ENCODE results near the gene TCF7L1. TPM values are rescaled to one million over a fixed set of nuclear protein-coding genes. Genes with fewer than 3 reads are reported as not detected.

Gene TCF7L1
- total and polyA plus RNA-seq, 9 of the 15 experiments (the other 6 are each of a cell fraction or from before 2014, with no cell fraction given), result 0.03 to 0.11 (median 0.07) TPM; not detected in 5

DNA sequence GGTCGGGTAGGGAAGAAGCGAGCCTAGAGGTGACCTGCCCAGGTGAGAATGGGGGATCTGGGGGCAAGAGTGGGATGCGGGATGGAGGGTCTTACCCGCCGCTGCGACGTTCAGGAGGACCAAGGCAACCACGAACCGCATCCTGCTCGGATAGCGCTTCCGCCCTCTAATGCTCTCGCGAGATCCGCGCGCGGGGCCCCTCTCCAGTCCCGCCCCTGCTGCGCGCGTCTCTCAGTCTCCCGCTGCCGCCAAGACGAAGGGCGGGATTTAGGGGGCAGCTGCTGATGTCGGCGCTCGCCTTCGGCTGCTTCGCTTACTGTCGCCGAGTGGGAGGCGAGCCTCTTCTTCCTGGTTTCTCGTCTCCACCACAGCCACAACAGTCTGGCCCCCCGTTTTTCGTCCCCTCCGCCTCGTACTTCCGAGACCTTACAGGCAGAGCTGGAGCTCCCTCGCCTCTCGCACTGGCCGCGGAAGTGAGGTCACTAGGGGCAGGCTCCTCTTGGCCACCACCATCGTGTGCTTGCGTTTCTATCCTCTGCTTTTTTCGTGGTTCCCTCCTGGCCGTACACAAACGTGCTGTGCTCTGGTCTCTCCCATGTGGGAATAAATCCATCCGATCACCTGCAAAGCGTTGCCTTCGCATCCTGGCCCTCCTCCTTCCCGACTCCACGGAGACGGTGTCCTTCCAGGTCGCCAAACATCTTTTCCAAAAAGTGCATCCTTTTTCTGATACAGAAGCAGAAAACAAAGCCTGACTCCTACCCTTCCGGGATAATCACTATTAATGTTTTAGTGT is 194.8 kb downstream of the TCF7L1 start, which contains the start of gene TGOLN2 (continued):
- TF ChIP-seq NCOA1 (IDR thresholded peaks at IDR 0.05; ENCODE audit: low read depth) (no peak), TSC22D4 (tag; IDR thresholded peaks at IDR 0.05) (no peak), JUNB (CRISPR knock-in tag; conservative IDR thresholded peaks at IDR 0.05) (no peak), ARHGAP35 (IDR thresholded peaks at IDR 0.05; ENCODE audit: partially characterized antibody) (peak; percentile 93), NR2C2 (CRISPR knock-in tag; IDR thresholded peaks at IDR 0.05) (peak; percentile 72; the same call in 1 of the 2 replicates), NR2C2 (tag; IDR thresholded peaks at IDR 0.05) (peak; percentile 81), FOXP1 (CRISPR knock-in tag; IDR thresholded peaks at IDR 0.05) (0 out of 2 replicates have a peak, but pooled peaks have one; percentile 44), SIX5 (IDR thresholded peaks at IDR 0.05; ENCODE audit: borderline replicate concordance in 1 of 2, insufficient read depth in 1 of 2, low read depth in 1 of 2, low read length in 2 of 2) (no peak), THRA (IDR thresholded peaks at IDR 0.05) (no peak), NCOA2 (IDR thresholded peaks at IDR 0.05; ENCODE audit: partially characterized antibody in 2 of 2) (no peak), MAX (CRISPR knock-in tag; IDR thresholded peaks at IDR 0.05) (peak; percentile 61; the same call in 1 of the 2 replicates), RBBP5 (IDR thresholded peaks at IDR 0.05; ENCODE audit: borderline replicate concordance, insufficient read depth, low read length, poor library complexity, severe bottlenecking) (peak; percentile 77), ZFP91 (CRISPR knock-in tag; IDR thresholded peaks at IDR 0.05) (no peak), RREB1 (CRISPR knock-in tag; IDR thresholded peaks at IDR 0.05) (no peak), THAP7 (CRISPR knock-in tag; IDR thresholded peaks at IDR 0.05) (no peak), ZNF174 (CRISPR knock-in tag; IDR thresholded peaks at IDR 0.05) (no peak), TFAM (CRISPR knock-in tag; conservative IDR thresholded peaks at IDR 0.05) (no peak)

Measured in K562 (cell line).